Activated CD4-positive, alpha-beta T cell treated with anti-CD3 and anti-CD28 coated beads, Interleukin-10, Interleukin-2, amounts not matched to agents 100 ng/mL and 50 ng/mL, durations not matched to agents 16 hours and 8 hours (primary cell): ENCODE results near the gene SMOC1.

ENCODE experiments used
- DNase-seq: peaks from one replicate; pipeline ENCODE4 v3.0.0-alpha.2; 2020

SMOC1 gene, protein sequence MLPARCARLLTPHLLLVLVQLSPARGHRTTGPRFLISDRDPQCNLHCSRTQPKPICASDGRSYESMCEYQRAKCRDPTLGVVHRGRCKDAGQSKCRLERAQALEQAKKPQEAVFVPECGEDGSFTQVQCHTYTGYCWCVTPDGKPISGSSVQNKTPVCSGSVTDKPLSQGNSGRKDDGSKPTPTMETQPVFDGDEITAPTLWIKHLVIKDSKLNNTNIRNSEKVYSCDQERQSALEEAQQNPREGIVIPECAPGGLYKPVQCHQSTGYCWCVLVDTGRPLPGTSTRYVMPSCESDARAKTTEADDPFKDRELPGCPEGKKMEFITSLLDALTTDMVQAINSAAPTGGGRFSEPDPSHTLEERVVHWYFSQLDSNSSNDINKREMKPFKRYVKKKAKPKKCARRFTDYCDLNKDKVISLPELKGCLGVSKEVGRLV

DNA sequence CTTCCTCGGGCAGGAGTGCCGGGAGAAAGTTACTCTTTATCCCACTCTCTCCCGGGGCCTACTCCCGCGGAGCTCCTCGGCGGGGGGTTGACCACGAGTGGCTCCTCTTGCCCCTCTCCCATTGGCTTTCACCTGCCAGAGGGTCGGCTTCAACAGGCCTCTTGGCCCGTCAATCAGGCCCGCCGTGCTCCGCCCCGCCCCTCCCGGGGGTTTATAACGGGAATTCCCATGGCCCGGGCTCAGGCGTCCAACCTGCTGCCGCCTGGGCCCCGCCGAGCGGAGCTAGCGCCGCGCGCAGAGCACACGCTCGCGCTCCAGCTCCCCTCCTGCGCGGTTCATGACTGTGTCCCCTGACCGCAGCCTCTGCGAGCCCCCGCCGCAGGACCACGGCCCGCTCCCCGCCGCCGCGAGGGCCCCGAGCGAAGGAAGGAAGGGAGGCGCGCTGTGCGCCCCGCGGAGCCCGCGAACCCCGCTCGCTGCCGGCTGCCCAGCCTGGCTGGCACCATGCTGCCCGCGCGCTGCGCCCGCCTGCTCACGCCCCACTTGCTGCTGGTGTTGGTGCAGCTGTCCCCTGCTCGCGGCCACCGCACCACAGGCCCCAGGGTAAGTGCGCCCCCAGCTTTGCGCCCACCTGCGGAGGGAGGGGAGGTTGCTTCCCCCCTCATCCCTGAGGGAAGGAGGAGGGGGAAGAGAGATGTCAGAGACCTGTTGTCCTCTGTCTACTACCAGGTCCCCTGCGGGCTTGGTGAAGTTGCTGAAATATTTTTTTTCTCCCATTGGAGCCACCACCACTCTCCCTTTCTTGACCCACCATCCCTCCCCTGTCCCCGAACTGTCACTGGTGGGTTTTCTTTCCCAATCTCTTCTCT lies at the start of gene SMOC1:
Gene SMOC1 (plus strand): TSS at position 242 of the 869 bp plus-strand sequence. CDS start 263 bp downstream, at position 505.
- DNase-seq: peak; percentile 31

DNA sequence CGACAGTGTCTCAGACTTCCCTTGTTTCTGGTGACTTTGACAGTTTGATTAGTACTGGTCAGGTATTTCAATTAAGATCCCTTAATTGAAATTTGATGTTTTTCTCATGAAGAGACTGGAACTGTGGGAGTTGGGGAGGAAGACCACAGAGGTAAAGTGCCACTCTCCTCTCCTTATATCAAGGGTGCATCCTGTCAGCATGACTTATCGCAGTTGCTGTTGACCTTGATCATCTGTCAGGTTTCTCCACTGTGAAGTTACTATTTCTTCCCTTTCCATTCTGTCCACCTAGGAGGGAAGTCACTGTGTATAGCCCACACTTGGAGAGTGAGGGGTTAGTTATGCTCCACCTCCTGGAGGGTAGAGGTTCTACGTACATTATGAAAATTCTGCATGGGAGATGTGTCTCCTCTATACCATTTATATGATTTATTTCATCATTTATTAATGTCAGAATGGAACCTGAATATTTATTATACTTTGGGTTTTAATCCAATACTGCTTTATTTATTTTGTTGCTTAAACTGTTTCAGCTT lies 40.3 kb upstream of the SMOC1 start:
- DNase-seq: no peak

DNA sequence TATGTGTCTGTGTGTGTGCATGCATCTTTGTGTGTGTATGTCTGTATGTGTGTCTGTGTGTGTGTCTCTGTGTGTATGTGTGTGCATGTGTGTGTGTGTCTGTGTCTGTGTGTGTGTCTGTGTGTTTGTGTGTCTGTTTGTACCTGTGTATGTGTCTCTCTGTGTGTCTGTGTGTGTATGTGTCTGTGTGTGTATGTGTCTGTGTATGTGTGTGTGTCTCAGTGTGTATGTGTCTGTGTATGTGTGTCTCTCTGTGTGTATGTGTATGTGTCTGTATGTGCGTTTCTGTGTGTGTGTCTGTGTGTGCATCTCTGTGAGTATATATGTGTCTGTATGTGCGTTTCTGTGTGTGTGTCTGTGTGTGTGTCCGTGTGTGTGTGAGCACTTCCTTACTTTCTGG lies 39.6 kb upstream of the SMOC1 start:
- DNase-seq: no peak

DNA sequence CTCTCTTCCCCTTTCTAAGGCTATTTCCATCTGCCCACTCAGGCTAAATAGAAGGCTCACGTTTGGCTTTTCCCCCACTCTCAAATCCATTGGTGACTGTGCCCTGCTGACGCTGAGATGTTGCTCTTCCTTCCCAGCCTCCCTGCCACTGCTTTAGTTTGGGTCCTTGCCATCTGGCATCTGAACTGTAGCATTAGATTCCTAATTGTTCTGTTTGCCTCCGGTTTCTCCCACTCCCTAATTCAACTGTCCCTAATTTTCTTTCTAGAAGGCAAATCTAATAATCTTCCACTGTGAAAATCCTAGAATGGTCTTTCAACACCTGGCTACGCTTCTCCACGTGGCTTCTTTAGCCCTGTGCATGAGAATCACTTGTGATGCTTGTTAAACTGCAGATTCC lies 37.6 kb upstream of the SMOC1 start:
- no peak for DNase-seq

DNA sequence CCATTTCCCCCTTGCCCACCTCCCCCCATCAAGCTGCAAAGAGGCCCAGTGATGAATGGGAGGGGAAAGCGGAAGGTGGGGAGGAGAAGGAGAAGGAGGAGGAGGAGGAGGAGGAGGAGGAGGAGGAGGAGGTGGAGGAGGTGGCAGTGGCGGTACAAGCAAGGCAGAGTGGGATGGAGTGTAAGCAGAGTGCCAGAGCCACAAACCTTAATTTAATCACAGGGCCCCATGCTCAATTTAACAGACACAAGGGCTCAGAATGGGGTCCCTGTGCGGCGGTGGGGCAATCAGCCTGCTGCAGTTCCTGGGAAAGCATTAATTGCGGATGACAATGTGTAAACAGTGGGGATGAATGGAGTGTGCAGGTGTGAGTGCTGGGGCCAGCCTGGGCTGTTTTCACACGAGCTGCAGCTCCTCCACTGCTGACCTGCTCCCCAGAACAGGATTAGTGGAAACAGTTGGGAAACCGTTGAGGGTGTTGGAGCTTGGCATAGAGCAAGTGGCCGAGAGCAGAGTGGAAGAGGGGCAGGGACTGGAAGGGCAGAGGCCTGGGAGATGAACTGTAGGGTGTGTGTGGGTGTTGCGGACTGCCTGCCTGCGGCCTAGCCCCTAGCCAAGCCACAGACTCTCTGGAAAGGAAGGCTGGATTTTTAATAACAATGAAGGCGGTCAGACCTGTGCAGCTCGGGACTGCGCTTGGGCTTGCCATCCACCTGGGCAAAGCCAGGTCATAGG lies 36.4 kb upstream of the SMOC1 start:
- no peak for DNase-seq

DNA sequence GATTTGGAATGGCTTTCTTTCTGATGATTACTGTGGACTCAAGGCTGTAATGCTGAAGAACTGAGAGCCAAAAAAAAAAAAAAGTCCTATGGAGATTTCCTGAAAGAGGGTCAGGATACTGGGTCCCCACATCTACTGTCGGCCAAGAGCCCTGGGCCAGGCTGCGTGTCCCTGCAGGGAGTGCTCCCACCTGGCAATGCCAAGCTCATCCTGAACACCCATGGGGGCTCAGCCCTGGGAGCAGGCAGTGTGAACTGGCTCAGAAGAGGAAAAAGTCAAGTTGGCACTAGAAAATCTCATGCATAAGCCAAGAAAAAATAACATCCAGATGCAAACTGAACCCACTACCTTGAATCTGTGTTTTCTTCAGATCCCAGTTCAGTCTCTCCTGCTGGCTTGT lies 35.0 kb upstream of the SMOC1 start:
- no peak for DNase-seq

DNA sequence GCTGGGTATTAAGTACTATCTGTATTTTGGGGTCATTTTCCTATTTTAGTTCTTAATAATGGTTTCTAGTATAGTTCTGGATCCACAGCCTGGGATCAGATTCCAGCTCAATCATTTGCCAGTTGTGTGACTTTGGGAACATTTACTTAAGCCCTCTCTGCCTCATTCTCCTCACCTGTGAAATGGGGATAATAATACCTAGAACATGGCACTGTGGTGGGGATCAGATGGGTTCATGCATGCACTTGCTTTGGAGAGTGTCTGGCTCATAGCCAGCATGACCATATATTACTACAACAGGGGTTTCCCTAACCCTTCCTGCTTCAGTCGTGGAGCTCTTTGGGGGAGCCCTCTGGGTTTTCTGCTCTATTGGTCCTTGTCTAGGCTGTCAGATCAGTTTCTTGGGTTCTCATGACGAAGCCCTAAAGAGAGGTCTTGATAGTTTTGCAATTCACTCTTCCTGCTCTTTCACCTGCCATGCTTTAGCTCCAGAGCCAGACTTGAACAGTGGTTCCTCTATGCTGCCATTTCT lies 34.1 kb upstream of the SMOC1 start:
- DNase-seq: no peak

DNA sequence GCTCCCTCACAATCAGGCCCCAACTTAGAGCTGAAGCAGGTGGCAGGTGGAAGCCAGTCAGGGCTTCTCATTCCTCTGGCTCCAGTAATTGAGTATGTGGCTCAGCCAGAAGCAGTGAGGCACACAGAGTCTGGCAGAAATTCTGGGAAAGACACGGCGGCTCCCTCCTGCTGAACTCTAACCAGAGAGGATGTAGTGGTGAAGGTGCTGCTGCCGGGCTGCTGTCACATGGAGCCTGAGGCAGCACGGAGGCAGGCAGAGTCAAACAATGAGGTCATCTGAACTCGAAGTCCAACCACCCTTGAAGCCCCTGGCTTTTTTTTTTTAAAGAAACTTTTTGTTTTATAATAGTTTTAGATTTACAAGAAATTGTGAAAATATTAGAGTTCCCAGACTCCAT lies 33.4 kb upstream of the SMOC1 start:
- no peak for DNase-seq

DNA sequence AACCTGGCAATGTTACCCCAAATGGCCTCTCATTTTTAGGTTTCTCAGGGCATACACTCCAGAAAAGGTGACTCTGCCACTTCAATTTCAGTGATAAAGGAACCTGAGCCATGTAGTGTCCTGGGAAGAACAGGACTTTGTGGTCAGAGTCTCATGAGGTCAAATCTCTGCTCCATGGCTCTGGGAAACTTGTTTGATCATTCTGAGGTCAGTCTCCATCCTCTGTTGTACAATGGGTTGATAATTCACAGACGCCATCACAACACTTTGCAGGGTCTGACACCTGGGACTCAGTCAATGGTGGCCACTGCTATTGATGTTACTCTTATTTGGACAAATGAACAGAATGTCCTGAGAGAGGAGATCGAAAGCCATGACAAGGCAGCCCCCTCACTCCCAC lies 31.1 kb upstream of the SMOC1 start:
- DNase-seq: no peak

DNA sequence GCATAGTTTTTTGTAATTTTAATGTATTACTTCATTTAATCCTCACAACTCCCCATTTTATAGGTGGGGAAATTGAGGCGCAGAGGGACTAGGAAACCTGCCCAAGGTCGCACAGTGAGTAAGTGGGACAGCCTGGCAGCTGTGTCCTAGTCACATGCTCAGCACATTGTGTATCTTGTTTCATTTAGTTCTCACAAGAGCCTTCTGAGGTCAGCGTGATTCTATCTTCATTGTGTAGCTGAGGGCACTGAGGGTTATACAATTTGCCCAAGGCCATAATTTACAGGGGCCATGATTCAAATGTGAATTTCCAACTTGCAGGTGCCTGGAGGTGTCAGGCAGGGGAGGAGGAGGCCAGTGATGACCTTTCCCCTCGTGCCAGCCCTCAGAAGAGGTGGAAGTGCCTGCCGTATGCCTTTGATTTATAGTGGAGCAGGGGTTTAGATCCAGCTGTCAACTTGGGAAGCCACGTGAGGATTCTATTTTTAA lies 30.3 kb upstream of the SMOC1 start:
- no peak for DNase-seq

DNA sequence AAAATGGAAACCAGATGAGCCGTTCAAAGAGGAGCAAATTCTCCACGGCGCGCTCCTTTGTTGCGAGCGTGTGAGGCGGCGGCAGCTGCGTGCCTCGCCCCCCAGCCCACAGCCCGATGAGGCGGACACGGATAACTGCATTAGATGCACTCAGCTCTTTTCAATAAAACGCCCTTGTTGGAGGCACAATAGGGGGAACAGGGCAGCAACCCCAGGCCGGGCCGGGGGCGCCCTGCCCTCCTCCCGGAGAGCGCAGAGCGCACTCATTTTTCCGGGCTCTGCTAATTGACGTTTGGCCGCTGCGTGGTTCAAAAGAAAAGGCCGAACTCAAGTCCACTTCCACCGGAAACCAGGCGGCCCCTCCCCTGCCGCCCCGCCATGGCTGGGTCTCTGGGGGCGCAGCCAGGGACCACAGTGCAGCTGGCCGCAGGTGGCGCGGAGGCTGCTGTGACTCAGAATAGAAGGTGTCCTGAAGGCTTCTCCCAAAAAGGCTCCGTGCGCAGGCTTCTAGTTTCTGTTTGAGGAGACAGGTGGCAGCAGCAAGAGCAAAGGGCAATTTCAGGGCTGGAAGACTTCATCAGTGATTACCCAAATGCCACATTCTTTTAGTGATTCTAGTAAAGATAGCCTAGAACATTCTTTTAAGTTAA lies 29.0 kb upstream of the SMOC1 start:
- DNase-seq: no peak

DNA sequence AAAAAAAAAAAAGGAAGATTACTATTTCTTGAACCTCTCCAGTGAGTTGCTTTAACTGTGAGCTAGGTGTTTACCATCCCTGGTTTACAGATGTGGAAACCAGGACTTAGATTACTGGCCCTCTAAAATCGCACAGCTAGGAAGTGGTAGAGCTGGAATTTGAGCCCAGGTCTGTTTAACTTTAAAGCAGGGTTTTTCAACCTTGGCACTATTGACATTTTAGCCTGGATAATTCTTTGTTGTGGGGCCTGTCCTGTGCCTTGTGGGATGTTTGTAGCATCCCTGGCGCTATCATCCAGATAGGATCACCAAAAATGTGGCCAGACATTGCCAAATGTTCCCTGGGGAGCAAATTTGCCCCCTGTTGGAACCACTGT lies 28.5 kb upstream of the SMOC1 start:
- DNase-seq: no peak

DNA sequence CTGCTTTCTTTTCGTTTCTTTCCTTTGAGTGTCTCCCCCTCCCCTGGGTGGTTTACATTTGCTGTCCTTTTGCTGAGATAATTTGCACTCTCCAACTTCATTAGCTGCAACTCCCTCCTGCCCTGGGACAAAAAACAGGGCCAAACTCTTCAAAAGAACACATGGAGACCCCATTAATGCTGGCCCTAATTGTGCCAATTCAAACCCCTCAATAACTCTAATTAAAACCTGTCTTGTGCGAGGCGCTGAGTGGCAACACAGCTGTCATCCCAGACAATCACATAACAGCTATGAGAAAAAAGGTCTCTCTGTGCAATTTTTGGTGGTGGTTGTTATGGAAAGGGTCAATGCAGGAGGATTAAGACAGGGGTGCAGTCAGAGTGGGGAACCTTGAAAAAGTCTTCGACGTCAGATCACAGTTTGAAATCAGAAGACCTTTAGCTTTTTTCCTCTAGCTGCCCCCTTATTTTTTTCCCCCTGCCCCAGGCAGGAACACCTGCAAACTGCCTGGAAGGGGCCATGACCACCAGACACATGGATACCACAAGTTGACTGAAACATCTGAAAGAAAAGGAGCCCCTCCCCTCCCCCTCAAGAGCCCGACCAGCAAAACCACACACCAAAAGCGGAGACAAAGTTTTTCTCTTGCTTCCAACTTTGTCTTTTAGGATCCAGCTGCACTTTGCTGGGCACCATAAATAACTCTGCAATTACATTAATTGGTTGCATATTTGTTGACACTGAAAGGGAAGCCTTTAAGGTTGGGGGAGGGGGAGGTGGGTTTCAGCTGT lies 26.5 kb upstream of the SMOC1 start:
- DNase-seq: no peak

DNA sequence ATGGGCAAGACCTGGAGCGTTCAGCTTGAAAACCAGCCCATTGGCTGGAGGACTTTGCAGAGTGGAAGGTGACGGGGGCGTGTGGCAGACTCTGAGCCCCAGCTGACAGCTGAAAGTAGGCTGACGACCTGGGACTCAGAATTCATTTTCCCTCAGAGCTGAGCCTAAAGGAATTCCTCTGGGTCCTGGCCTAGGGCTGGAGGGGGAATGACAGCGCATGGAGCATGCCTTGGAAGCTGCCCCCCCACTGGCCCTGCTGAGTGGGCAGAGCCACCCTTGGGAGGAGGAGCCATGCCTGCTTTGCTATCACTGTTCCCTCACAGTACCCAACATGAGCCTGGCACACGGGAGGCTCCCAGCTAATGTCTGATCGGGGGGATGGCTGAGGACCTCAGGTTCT lies 25.4 kb upstream of the SMOC1 start:
- DNase-seq: no peak

DNA sequence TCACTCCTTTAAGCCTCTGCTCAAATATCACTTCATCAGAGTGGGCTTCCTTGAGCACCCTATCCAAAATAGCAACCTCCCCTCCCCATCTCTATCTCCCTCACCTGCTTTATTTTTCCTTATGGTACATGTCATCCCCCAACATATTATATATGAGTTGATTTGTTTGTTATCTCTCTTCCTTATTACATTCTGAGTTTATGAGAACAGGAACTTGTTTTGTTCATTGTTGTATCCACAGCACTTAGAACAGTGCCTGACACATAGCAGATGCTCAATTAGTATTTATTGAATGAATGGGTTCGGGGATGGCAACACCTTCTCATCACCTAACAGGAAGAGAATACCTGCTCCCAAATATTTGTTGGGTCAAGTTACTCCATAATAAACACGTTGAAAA lies 24.6 kb upstream of the SMOC1 start:
- DNase-seq: no peak

DNA sequence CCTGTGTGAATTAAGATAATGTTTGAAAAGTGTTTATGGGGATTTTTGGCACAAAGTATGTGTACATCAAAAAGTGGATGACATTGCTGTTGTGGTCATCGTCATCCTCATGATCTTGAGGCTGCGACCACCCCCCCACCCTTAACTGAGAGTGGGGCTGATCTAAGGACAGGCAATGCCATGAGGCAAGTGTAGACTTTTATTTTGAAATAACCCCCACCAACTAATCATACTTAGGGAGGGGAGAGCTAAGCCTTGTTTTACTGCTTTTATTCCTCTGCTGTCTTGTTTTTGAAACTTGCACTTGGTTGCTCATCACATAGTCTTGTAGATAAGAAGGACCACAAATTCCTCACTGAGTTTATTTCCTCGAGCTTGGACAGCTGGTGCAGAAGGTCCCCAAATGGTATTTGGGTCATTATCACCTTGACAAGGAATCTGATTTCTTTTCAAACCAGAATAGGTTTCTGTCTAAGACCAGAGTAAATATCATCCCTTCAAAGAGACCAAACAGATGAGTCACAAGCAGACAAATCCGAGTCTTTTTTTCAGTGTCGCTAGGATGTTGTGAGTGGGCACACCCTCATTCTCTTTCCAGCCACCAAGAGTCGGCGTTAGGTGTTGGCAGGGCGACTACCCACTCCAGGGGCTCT lies 23.9 kb upstream of the SMOC1 start:
- DNase-seq: no peak

DNA sequence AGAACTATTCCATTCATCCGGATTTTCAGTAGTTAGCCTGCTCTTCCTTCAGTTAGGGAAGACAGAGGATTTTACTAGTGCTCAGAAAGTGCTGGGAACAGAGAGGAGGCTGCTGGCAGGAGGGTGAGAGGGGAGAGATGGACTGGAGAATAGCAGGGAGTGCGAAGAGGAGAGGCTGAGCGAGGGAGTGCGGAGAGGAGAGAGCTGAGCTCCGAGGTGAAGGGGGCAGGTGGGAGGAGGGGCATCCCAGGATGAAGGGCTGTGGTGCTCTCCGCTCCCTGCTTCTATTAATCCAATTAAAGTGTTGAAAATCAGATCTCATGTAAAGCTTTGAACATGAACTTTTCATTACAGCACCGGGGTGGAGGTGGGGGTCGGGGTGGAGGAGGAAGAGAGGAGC lies 20.4 kb upstream of the SMOC1 start:
- DNase-seq: no peak

DNA sequence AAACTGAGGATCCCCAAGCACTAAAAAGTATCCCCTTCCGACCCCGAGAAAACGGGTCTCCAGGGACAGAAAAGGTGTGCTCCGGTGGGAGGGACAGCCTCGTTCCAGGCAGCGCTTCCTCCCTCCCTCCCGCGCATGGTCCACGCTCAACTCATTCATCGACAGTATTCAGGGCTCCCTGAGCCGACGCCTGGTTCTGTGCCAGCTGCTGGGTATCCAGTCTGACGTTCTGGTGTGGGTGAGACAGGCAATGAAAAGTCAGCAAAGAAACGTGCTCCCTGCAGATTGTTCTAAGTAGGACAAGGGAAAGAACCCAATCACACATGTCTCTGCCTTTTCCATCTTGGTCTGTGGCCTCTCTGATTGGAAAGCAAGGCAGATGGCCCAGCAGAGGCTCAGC lies 19.6 kb upstream of the SMOC1 start:
- no peak for DNase-seq

DNA sequence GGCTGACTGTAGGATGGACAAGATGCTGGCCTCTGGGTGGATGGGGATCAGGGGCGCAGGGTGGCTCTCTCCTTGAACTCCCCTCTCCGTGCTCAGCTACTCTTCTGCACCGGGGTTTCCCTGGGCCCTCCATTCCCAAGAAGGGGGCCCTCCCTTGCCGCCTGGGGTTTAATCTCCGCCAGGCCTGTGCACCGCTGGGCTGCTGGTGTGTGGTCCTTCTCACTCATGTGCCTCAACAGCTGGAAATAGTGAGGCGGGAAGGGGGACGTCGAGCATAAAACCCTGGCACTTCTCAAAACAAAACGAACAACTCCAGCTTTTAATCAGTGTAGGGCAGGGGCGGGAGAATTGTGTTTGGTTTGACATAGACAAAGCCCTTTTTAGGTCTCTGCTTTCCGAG lies 19.0 kb upstream of the SMOC1 start:
- DNase-seq: no peak

DNA sequence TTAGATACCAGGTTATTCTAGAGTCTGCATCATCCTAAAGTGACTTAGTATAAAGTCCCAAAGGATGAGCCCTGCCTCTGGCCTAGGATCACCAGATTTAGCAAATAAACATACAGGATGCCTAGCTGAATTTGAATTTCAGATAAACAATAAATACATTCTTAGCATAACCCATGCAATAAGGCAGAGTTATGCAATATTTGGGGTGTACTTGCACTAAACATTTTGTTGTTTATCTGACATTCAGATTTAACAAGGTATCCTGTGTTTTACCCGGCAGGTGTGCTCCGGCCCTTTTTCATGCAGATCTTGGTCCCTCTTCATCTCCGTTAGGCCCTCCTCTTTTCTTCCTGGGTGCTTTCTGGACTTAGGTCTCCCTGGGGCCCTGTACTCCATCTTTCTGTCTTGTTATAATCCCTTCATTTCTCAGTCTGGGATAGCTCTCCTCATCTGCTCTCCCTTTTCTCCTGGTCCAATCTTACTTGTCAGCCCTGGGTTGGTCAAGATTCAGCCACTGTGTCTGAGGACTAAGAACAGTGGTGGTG lies 18.1 kb upstream of the SMOC1 start:
- no peak for DNase-seq

DNA sequence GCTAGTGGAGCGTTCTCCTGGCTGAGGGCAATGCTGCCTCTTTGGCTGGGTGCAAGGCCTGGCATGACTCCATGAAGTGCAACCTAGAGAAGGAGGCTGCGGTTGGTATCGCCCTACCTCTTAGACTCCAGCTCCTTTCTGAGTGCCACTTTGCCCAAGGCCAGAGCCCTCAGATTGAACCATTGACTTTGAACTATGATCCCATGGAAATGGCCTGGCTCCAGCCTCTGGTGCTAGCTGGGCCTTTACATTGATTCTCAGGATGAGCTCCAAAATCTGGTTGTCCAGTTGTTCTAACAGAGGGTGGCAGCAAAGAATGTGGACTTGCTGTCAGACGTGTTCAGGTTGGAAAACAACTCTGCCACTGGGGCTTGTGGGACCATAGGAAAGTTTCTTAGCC lies 16.1 kb upstream of the SMOC1 start:
- DNase-seq: no peak
